HepG2 (cell line): Measurements from ENCODE around the gene ZFAND6. TPM values are rescaled to one million over a fixed set of nuclear protein-coding genes. Genes with fewer than 3 reads are reported as not detected.
"Not testable (repeated sequence)": the region's sequence is repeated elsewhere in the genome, so short reads cannot be mapped to it uniquely, and the experiment has no call there.

Experiments used
- ATAC-seq: fragments of 200-7000 bp; cut with Tn5 transposase; 3 replicates; pipeline ENCODE4 v1.9.1; 2020; ENCODE audit warnings: mild to moderate bottlenecking, moderate library complexity
- BruUV-seq: library from RNA; stranded (reverse); fragments of 400-500 nt; replicated peaks from 2 replicates; lab custom pipeline; 2021; lab: Mats Ljungman, UMichigan
- CTCF ChIA-PET: fragments of 300-600 bp; formaldehyde crosslinking; extraction: SDS; loops from one replicate; lab custom pipeline; 2021; ENCODE audit warnings: low total read pairs, inconsistent platforms, low intra/inter-chr PET ratio; lab: Yijun Ruan, JAX
- POLR2A ChIA-PET: fragments of 350-600 bp; sonication (Branson Sonifier 250); formaldehyde crosslinking; loops from one replicate; lab custom pipeline; 2020; ENCODE audit warnings: antibody characterized with exemption, inconsistent platforms; lab: Yijun Ruan, JAX
- DNase-seq: peaks from one replicate; pipeline ENCODE4 v3.0.0-alpha.2; 2015; ENCODE audit warnings: low spot score
- FAIRE-seq: peaks from 3 replicates; lab custom pipeline; 2011; peaks lifted over from hg19 to GRCh38; lab: Jason Lieb, UNC
- H2AFZ ChIP-seq: one replicate; pipeline ENCODE4 v1.6.1; 2011; ENCODE audit warnings: low read length, inconsistent platforms
- H3K27ac ChIP-seq: fragments of 300-600 bp; 3 replicates; pipeline ENCODE4 v1.8.0; 2011; ENCODE audit warnings: mixed run types, mild to moderate bottlenecking, mixed read lengths, low read length, inconsistent platforms; ENCODE audit not compliant: insufficient read depth; ENCODE audit errors: extremely low read length
- H3K27me3 ChIP-seq, 2 experiments: fragments of 200-600 bp in 1 of 2; 2 replicates in 1 of 2; 3 replicates in 1 of 2; pipeline versions ENCODE4 v1.6.0 to v1.8.0; 2011; ENCODE audit warnings: low read length in 2 of 2, mild to moderate bottlenecking in 2 of 2, moderate library complexity in 2 of 2, inconsistent platforms in 1 of 2; ENCODE audit not compliant: insufficient read depth in 2 of 2, control insufficient read depth in 1 of 2
- H3K36me3 ChIP-seq, 2 experiments: fragments of 200-600 bp in 1 of 2; replicated peaks in 1 of 2; 2 replicates in 1 of 2; 3 replicates in 1 of 2; pipeline versions ENCODE4 v1.5.1 to v1.8.0; 2011; ENCODE audit warnings: low read length in 2 of 2, inconsistent platforms in 1 of 2; ENCODE audit not compliant: insufficient read depth in 2 of 2, control insufficient read depth in 1 of 2
- H3K4me1 ChIP-seq: 2 replicates; pipeline ENCODE4 v1.5.1; 2012; ENCODE audit warnings: low read length, inconsistent platforms; ENCODE audit not compliant: insufficient read depth
- H3K4me2 ChIP-seq: 2 replicates; pipeline ENCODE4 v1.6.0; 2011; ENCODE audit warnings: low read depth, low read length, inconsistent platforms
- H3K4me3 ChIP-seq, 3 experiments: fragments of 200-600 bp in 1 of 3; sonication (generic), shearing (Covaris generic) in 1 of 3; replicated peaks in 1 of 3; 2 replicates each; pipeline ENCODE4 v1.5.1; 2011 to 2016; ENCODE audit warnings: low read length in 3 of 3, inconsistent platforms in 2 of 3, low read depth in 2 of 3, mild to moderate bottlenecking in 2 of 3, control low read depth in 1 of 3, mixed read lengths in 1 of 3; ENCODE audit not compliant: insufficient read depth in 1 of 3
- H3K79me2 ChIP-seq: one replicate; pipeline ENCODE4 v1.6.1; 2011; ENCODE audit warnings: low read length, inconsistent platforms; ENCODE audit not compliant: insufficient read depth
- H3K9ac ChIP-seq: 2 replicates; pipeline ENCODE4 v1.6.0; 2011; ENCODE audit warnings: mild to moderate bottlenecking, low read depth, low read length, inconsistent platforms; ENCODE audit not compliant: insufficient read depth
- H3K9me3 ChIP-seq: 2 replicates; pipeline ENCODE4 v1.5.1; 2012; ENCODE audit warnings: mild to moderate bottlenecking, low read length
- H4K20me1 ChIP-seq: 2 replicates; pipeline ENCODE4 v1.6.0; 2011; ENCODE audit warnings: inconsistent platforms, mild to moderate bottlenecking, low read length, moderate library complexity; ENCODE audit not compliant: insufficient read depth
- CBX1 ChIP-seq: IDR thresholded peaks from one replicate; pipeline ENCODE4 v1.6.1; 2016; ENCODE audit warnings: antibody characterized with exemption, low read depth
- HNRNPUL1 ChIP-seq: fragments of 200-400 bp; formaldehyde crosslinking; IDR thresholded peaks from 2 replicates; pipeline ENCODE4 v1.6.1; 2017; ENCODE audit warnings: low read depth, mild to moderate bottlenecking, low read length, moderate library complexity
- MYC ChIP-seq: sonication (generic); formaldehyde crosslinking; IDR thresholded peaks from 2 replicates; pipeline ENCODE4 v1.9.0; 2021; ENCODE audit warnings: missing genetic modification reagents, borderline replicate concordance
- SMAD1 ChIP-seq: sonication (generic); formaldehyde crosslinking; IDR thresholded peaks from 2 replicates; pipeline ENCODE4 v1.4.0; 2020; ENCODE audit warnings: missing genetic modification reagents, low read depth, mild to moderate bottlenecking, borderline replicate concordance
- SUZ12 ChIP-seq: fragments of 150-350 bp; IDR thresholded peaks from 2 replicates; pipeline ENCODE4 v1.6.1; 2014; ENCODE audit warnings: low read depth, low read length
- TOPORS ChIP-seq: sonication (generic); formaldehyde crosslinking; IDR thresholded peaks from 2 replicates; pipeline ENCODE4 v1.8.0; 2023; ENCODE audit warnings: mild to moderate bottlenecking, missing genetic modification reagents
- YY1 ChIP-seq: IDR thresholded peaks from 2 replicates; pipeline ENCODE4 v1.6.1; 2011; ENCODE audit warnings: low read length, low read depth, moderate library complexity, mild to moderate bottlenecking; ENCODE audit not compliant: insufficient read depth, insufficient replicate concordance
- ZBTB8A ChIP-seq: sonication (generic); formaldehyde crosslinking; IDR thresholded peaks from 2 replicates; pipeline ENCODE4 v1.4.0; 2020; ENCODE audit warnings: mild to moderate bottlenecking, low read depth, missing genetic modification reagents, borderline replicate concordance
- ZGPAT ChIP-seq: IDR thresholded peaks from 2 replicates; pipeline ENCODE4 v1.6.1; 2016; ENCODE audit warnings: mild to moderate bottlenecking
- ZIK1 ChIP-seq: sonication (generic); formaldehyde crosslinking; IDR thresholded peaks from 2 replicates; pipeline ENCODE4 v1.5.0; 2020; ENCODE audit warnings: mild to moderate bottlenecking, low read depth, missing genetic modification reagents, borderline replicate concordance
- ZMAT3 ChIP-seq: sonication (generic); formaldehyde crosslinking; conservative IDR thresholded peaks from 2 replicates; pipeline ENCODE4 v1.7.0; 2021; ENCODE audit warnings: missing genetic modification reagents
- ZNF468 ChIP-seq: sonication (generic); formaldehyde crosslinking; IDR thresholded peaks from 2 replicates; pipeline ENCODE4 v1.8.0; 2022; ENCODE audit warnings: mild to moderate bottlenecking, moderate library complexity, missing genetic modification reagents
- ZNF550 ChIP-seq: sonication (generic); formaldehyde crosslinking; IDR thresholded peaks from 2 replicates; pipeline ENCODE4 v1.4.0; 2020; ENCODE audit warnings: mild to moderate bottlenecking, missing genetic modification reagents, borderline replicate concordance
- ZNF580 ChIP-seq: IDR thresholded peaks from 2 replicates; pipeline ENCODE4 v1.6.1; 2016; ENCODE audit warnings: low read depth, borderline replicate concordance
- ZNF781 ChIP-seq: sonication (generic); formaldehyde crosslinking; IDR thresholded peaks from 2 replicates; pipeline ENCODE4 v1.5.1; 2020; ENCODE audit warnings: borderline replicate concordance, mild to moderate bottlenecking, missing genetic modification reagents; ENCODE audit errors: not compliant biosample characterization
- WGBS: methylation state at CpG from one replicate; pipeline ENCODE4 v1.1.6; 2017; ENCODE audit warnings: low lambda C conversion rate; 5-methylcytosine and 5-hydroxymethylcytosine counted together
- in situ Hi-C: cut with HindIII; loops from 2 replicates; pipeline ENCODE4 v1.10.0; 2017; ENCODE audit warnings: low pct_unique_long_range_greater_than_20kb; ENCODE audit not compliant: extremely low pct_ligation_motif_present
- intact Hi-C: fragments of 100-400 bp; cut with micrococcal nuclease; formaldehyde crosslinking; loops from one replicate; pipeline ENCODE4 v1.10.0; 2022; ENCODE audit not compliant: unreplicated experiment
- polyA plus RNA-seq, 8 experiments: library from polyadenylated mRNA; depleted of rRNA in 3 of 8; stranded (reverse) in 7 of 8; unstranded in 1 of 8; fragments of >200 nt; fragmentation: Illumina TruSeq in 4 of 8; extraction: Trizol in 4 of 8; gene quantifications; 2 replicates each; pipeline versions ENCODE4 v1.2.1 to v1.2.3, GENCODE V29; 2011 to 2016; ENCODE audit warnings: low read depth in 4 of 8, missing spikeins in 1 of 8, mixed read lengths in 1 of 8; ENCODE audit not compliant: insufficient read depth in 1 of 8
- total RNA-seq, 5 experiments: library from RNA; depleted of rRNA; stranded (reverse); fragments of >200 nt; fragmentation: Illumina TruSeq; extraction: Trizol; gene quantifications; 2 replicates each; pipeline ENCODE4 v1.2.3, GENCODE V29; 2016; ENCODE audit warnings: low read depth in 1 of 5
- TF ChIP-seq, protein P1 (sequence below): sonication (generic); formaldehyde crosslinking; IDR thresholded peaks from 2 replicates; pipeline ENCODE4 v1.5.0; 2020; ENCODE audit warnings: mild to moderate bottlenecking, missing genetic modification reagents, moderate library complexity

Gene ZFAND6
- total and polyA plus RNA-seq, 2 of the 13 experiments (the other 11 are each of a cell fraction or from before 2014, with no cell fraction given): 84.2 to 115 TPM

DNA sequence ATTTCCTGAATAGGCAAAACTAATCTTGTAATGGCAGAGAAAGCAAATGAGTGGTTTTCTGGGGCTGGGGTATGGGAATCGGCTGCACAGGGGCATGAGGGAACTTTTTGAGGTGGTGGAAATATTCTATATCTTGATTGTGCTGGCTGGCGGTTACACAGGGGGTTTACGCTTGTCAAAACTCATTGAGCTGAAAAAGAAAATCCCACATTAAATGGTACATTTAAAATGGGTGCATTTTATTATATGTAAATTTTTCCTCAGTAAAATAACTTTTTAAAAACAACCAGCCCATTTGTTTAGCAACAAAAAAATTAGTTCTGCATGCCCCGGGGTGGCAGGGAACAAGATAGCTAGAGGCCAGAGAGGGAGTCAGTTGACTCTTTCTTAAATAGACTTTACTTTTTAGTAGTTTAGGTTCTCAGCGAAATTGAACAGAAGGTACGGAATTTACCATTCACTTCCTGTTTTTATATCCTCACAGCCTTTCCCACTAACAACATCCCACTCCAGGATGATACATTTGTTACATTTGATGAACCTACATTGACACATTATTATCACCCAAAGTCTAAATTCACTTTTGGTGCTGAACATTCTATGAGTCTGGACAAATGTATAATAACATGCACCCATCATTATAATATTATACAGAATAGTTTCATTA, 47.3 kb upstream of the ZFAND6 start:
- no peak for FAIRE-seq
- no peaks in the 10 kb centered on the region for H3K9me3 ChIP-seq
- ChIA-PET CTCF (no interaction called here), POLR2A (no interaction called here)
- no peaks in the 10 kb centered on the region for H3K79me2 ChIP-seq
- no peaks in the 10 kb centered on the region for H3K36me3 ChIP-seq
- H4K20me1 ChIP-seq: no peaks in the 10 kb centered on the region
- no peak for DNase-seq
- WGBS: 36% methylated on average over 6 of the region's 6 CpGs
- intact Hi-C loops: no loop called here
- BruUV-seq: no TSS peak
- H3K4me1 ChIP-seq: peaks cover 26% of the 10 kb centered on the region
- H3K4me2 ChIP-seq: no peak overlapping the region
- no peak overlapping the region for H3K4me3 ChIP-seq
- no peak for ATAC-seq
- no peak overlapping the region for H2AFZ ChIP-seq
- no peaks in the 10 kb centered on the region for H3K27me3 ChIP-seq
- no peak overlapping the region for H3K9ac ChIP-seq
- in situ Hi-C loops: loop anchor here (25.0 kb wide), 1 partner anchor 300 kb away; no protein-coding TSS in a partner anchor
- no peak for TF ChIP-seq ZNF580
- no peak for TF ChIP-seq SUZ12
- no peak for TF ChIP-seq ZGPAT (CRISPR knock-in tag)
- TF ChIP-seq ZIK1: no peak
- TF ChIP-seq SMAD1: no peak
- no peak for TF ChIP-seq ZMAT3 (CRISPR knock-in tag)
- no peak for TF ChIP-seq YY1
- TF ChIP-seq ZNF781 (CRISPR knock-in tag): no peak
- TF ChIP-seq ZNF468: no peak
- TF ChIP-seq ZBTB8A (CRISPR knock-in tag): no peak
- no peak for TF ChIP-seq TOPORS (CRISPR knock-in tag)
- no peak for TF ChIP-seq CBX1
- TF ChIP-seq ZNF550: no peak
- TF ChIP-seq, protein P1, sequence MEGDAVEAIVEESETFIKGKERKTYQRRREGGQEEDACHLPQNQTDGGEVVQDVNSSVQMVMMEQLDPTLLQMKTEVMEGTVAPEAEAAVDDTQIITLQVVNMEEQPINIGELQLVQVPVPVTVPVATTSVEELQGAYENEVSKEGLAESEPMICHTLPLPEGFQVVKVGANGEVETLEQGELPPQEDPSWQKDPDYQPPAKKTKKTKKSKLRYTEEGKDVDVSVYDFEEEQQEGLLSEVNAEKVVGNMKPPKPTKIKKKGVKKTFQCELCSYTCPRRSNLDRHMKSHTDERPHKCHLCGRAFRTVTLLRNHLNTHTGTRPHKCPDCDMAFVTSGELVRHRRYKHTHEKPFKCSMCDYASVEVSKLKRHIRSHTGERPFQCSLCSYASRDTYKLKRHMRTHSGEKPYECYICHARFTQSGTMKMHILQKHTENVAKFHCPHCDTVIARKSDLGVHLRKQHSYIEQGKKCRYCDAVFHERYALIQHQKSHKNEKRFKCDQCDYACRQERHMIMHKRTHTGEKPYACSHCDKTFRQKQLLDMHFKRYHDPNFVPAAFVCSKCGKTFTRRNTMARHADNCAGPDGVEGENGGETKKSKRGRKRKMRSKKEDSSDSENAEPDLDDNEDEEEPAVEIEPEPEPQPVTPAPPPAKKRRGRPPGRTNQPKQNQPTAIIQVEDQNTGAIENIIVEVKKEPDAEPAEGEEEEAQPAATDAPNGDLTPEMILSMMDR (CRISPR knock-in tag): no peak
- TF ChIP-seq HNRNPUL1: no peak
- TF ChIP-seq MYC (CRISPR knock-in tag): no peak
- H3K27ac ChIP-seq: no peak overlapping the region

DNA sequence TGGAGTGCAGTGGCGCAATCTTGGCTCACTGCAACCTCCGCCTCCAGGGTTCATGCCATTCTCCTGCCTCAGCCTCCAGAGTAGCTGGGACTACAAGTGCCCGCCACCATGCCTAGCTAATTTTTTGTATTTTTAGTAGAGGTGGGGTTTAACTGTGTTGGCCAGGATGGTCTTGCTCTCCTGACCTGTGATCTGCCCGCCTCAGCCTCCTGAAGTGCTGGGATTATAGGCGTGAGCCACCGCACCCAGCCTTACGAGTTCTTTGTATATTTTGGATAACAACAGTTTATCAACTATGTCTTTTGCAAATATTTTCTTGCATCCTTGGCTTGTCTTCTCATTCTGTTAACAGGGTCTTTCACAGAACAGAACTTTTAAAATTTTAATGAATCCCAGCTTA, 45.3 kb upstream of the ZFAND6 start:
- FAIRE-seq, H3K36me3 ChIP-seq, H3K27me3 ChIP-seq, BruUV-seq, H3K27ac ChIP-seq, H2AFZ ChIP-seq, CTCF ChIA-PET, H3K4me3 ChIP-seq, H4K20me1 ChIP-seq, H3K9ac ChIP-seq, intact Hi-C loops, H3K9me3 ChIP-seq, POLR2A ChIA-PET, ATAC-seq, DNase-seq, H3K4me2 ChIP-seq, H3K79me2 ChIP-seq: not testable (repeated sequence)
- in situ Hi-C loops: loop anchor here (25.0 kb wide), 1 partner anchor 298 kb away; no protein-coding TSS in a partner anchor
- 77% methylated on average over 7 of the region's 7 CpGs for WGBS
- peaks cover 33% of the 10 kb centered on the region for H3K4me1 ChIP-seq
